ENCODE measurements around the gene SEPTIN11.

SEPTIN11 gene

DNA sequence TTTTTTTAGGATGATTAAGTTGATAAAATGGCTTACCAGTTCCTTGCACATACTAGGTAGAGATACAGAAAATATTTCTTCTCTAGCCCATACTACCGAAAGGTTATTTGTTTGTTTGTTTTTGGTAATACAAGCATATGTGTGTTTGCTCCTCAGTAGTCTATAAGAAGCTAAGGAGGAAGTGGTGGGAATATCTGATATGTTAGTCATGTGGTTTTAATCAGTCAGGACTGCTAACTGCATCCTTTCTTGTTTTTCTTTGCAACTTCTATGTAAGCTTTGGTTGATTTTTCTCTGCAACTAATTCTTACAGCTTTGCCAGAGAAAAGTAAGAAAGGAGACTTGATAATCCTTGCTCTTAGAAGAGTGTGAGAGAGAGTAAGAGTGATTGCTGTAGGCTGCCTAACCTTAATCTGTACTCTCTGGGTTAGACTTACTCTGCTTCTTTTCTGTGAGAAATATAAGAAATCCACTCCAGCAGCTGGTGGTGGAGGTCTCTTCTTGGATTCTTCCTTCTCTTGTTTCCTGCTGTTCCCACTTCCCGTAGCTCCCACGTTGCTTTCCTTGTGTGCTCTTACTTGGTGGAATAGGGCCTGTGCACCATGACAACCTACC, 28.3 kb downstream of the SEPTIN11 start:
- H3K4me3 ChIP-seq (replicated peaks; ENCODE audit: low read depth, low read length), result no peak overlapping the region
- DNase-seq (ENCODE audit: low read depth), result peak; percentile 69
- TF ChIP-seq, protein P1, sequence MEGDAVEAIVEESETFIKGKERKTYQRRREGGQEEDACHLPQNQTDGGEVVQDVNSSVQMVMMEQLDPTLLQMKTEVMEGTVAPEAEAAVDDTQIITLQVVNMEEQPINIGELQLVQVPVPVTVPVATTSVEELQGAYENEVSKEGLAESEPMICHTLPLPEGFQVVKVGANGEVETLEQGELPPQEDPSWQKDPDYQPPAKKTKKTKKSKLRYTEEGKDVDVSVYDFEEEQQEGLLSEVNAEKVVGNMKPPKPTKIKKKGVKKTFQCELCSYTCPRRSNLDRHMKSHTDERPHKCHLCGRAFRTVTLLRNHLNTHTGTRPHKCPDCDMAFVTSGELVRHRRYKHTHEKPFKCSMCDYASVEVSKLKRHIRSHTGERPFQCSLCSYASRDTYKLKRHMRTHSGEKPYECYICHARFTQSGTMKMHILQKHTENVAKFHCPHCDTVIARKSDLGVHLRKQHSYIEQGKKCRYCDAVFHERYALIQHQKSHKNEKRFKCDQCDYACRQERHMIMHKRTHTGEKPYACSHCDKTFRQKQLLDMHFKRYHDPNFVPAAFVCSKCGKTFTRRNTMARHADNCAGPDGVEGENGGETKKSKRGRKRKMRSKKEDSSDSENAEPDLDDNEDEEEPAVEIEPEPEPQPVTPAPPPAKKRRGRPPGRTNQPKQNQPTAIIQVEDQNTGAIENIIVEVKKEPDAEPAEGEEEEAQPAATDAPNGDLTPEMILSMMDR (IDR thresholded peaks at IDR 0.05; ENCODE audit: low read length, missing control alignments), result no peak

DNA sequence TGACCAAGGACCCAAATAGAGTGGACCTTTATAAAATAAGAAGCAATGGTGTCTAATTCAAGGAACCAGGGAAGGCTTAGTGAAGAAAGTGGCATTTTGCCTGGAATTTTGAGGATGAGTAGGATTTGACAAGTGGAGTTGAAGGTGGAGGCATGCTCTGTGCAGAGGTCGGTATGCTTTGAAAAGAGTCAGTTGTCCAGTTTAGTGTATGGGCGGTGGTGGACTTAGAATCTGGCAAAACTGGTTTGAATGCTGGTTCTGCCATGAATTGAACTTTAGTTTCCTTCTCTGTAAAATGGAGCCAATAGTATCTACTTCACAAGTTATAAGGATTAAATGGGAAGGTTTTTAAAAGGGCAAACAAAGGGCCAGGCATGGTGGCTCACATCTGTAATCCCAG, 29.7 kb downstream of the SEPTIN11 start:
- TF ChIP-seq, protein P1 (IDR thresholded peaks at IDR 0.05; ENCODE audit: low read length, missing control alignments), result no peak
- H3K4me3 ChIP-seq (replicated peaks; ENCODE audit: low read depth, low read length), result no peak overlapping the region
- DNase-seq (ENCODE audit: low read depth), result no peak

DNA sequence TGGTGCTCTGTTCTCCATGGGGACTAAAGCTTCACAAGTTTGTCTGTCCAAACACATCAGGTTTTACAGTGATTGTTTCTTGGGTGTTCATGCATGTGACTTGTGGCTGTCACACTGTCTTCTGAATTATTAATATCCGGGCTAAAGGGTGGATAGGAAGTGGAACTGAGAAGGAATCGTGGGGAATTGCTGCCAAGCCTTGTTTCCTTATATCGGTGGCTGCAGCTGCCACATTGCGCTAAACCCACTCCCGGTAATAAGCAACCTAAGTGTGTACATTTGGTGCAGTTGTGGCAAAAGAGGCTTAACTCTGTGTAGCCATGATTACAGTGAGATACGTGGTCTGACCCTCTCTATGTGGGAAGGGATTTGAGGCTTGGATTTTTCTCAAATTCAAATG, 30.7 kb downstream of the SEPTIN11 start:
- TF ChIP-seq, protein P1 (IDR thresholded peaks at IDR 0.05; ENCODE audit: low read length, missing control alignments), result no peak
- H3K4me3 ChIP-seq (replicated peaks; ENCODE audit: low read depth, low read length), result no peak overlapping the region
- no peak for DNase-seq (ENCODE audit: low read depth)

DNA sequence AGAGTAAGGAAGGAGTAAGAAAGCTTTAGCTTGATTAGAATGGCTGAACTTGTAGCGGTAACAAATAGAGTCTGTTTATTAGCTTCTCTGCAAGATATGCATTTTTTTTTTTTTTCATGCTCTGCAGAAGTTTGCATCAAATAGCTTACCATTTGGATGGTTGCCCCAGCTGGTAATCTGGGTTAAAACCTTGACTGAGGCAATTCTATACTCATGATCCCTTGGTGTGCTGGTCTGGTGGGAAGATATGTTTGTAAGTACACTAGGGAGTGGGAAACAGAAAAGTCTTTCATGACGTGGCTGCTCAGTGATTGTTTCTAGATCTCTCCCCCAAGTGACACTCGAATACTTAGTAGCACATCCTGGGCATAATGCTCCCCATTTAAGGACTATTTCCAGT, 32.1 kb downstream of the SEPTIN11 start:
- H3K4me3 ChIP-seq (replicated peaks; ENCODE audit: low read depth, low read length), result no peak overlapping the region
- DNase-seq (ENCODE audit: low read depth), result peak; percentile 42
- TF ChIP-seq, protein P1 (IDR thresholded peaks at IDR 0.05; ENCODE audit: low read length, missing control alignments), result no peak

DNA sequence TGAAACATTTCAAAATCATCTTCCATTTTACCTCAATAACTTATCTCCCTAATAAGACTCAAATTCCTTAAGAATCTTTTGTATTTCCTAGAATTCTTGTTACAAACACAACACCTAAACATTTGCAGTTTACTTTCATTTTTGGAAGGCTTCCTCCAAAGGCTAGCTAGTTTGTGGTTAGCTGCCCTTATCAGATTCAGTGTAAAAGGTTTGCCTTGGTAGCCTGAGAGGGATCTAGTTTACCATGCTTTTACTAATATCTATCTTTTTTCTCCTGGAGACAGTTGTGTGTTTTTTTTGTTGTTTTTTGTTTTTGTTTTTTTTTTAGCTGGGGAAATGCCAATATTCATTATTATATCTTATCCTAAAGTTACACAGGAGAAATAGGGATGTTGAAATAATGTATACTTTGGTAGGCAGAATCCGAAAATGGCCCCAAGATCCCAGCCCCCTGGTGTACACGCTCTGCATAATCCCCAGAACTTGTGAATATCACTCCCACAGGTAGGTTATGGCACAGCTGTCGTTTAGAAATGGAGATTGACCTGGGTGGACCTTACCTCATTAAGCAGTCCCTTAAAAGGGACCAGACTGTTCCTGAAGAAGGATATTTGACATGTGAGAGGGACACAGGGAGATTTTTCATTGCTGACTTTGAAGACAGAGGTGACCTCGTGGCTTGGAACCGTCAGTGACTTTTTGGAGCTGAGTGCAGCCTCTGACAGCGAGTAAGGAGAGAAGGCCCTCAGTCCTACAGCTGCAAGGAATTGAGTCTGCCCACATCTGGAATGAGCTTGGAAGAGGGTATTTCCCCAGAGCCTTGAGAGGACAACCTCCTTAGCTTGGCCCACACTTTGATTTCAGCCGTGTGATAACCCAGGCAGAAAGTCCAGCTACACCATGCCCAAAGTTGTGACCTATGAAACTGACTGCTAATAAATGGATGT, 33.4 kb downstream of the SEPTIN11 start:
- TF ChIP-seq, protein P1 (IDR thresholded peaks at IDR 0.05; ENCODE audit: low read length, missing control alignments), result peak; percentile 31
- DNase-seq (ENCODE audit: low read depth), result peak; percentile 46
- H3K4me3 ChIP-seq (replicated peaks; ENCODE audit: low read depth, low read length), result no peak overlapping the region

DNA sequence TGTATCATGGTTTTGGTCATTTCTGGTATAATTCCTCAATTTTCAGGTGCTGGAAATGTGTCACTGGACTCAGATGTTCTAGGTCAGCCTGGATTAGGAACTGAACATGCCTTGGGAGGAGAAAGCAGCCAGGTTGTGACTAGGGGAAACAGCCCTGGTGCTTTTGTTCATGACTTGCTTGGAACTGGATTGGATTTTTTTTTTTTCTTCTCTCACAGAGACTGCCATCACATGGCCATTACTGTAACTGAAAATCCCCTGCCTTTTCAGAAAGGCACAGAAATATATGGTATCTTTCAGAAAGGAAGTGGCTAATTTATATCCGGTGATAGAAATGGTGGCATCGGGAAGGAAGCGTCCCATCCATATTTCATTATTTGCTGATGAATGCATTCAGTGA, 34.6 kb downstream of the SEPTIN11 start:
- DNase-seq (ENCODE audit: low read depth), result peak; percentile 67
- no peak overlapping the region for H3K4me3 ChIP-seq (replicated peaks; ENCODE audit: low read depth, low read length)

More for the DNA sequence above, 34.6 kb downstream of the SEPTIN11 start:
- TF ChIP-seq, protein P1 (IDR thresholded peaks at IDR 0.05; ENCODE audit: low read length, missing control alignments), result peak; percentile 48

Measured in fibroblast of pulmonary artery (primary cell).